GM23338 (cell line): Measurements from ENCODE around the gene ZNF783.

Experiments used
- CTCF ChIP-seq, 2 experiments: fragments of 200-600 bp in 1 of 2; sonication (generic) in 1 of 2; conservative IDR thresholded peaks; 2 replicates each; pipeline versions ENCODE4 v1.5.1 to v1.6.1; 2016 to 2017; ENCODE audit warnings: antibody characterized with exemption in 2 of 2, low read depth in 2 of 2, mild to moderate bottlenecking in 2 of 2, moderate library complexity in 1 of 2
- EZH2phosphoT487 ChIP-seq: fragments of 200-600 bp; sonication (generic); IDR thresholded peaks from one replicate; pipeline ENCODE4 v1.8.1; 2018; ENCODE audit warnings: antibody characterized with exemption; ENCODE audit not compliant: unreplicated experiment

- TF ChIP-seq CTCF (conservative IDR thresholded peaks at IDR 0.05; ENCODE audit: low read depth in 2 of 2), result no peak
- TF ChIP-seq EZH2phosphoT487, result no peak
Measured at GRCh38 chr7:149225106-149225505, 36.9 kb upstream of the ZNF783 start.
